ENCODE data around the gene PPDPF. TPM values are rescaled to one million over a fixed set of nuclear protein-coding genes. Genes with fewer than 3 reads are reported as not detected.

PPDPF gene
- total RNA-seq, 1 donor from 2014 or later = 49.8 TPM

GRCh38 chr20:63538204-63539091, 17.9 kb downstream of the PPDPF start:
- DNase-seq (ENCODE audit: low read depth) = no peak

- no peak for DNase-seq (ENCODE audit: low read depth)
Measured at GRCh38 chr20:63539092-63539430, 18.5 kb downstream of the PPDPF start.

- no peak for DNase-seq (ENCODE audit: low read depth)
Measured at GRCh38 chr20:63539441-63540370, 19.1 kb downstream of the PPDPF start.

- no peak for DNase-seq (ENCODE audit: low read depth)
Measured at GRCh38 chr20:63540417-63541186, 20.0 kb downstream of the PPDPF start.

GRCh38 chr20:63541371-63541770, 20.8 kb downstream of the PPDPF start:
- DNase-seq (ENCODE audit: low read depth) = no peak

DNA sequence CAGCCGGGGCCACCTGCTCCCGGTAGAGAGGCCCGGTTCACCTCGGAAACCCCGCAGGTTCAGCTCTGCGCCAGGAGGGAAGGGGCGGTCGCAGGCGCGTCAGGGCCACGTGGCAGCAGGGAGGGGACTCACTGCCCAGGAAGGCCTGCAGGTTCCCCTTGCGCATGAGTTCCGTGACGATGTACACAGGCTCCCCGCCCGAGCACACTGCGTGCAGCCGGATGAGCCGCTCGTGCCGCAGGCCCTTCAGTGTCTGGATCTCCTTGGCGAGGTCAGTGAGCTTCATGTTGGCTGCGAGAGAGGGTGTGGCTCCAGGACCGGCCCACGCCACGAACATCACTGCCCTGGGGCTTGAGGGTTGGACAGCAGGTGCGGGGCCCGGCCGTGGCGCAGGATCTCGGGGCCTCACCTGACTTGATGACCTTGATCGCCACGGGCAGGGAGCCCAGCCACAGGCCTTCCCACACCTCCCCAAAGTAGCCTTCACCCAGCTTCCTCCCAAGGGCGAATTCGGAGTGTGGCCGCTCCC, 21.5 kb downstream of the PPDPF start:
- no peak for DNase-seq (ENCODE audit: low read depth)

- DNase-seq (ENCODE audit: low read depth) = no peak
Measured at GRCh38 chr20:63542696-63543095, 22.1 kb downstream of the PPDPF start.

- no peak for DNase-seq (ENCODE audit: low read depth)
Measured at GRCh38 chr20:63543131-63543530, 22.6 kb downstream of the PPDPF start.

DNA sequence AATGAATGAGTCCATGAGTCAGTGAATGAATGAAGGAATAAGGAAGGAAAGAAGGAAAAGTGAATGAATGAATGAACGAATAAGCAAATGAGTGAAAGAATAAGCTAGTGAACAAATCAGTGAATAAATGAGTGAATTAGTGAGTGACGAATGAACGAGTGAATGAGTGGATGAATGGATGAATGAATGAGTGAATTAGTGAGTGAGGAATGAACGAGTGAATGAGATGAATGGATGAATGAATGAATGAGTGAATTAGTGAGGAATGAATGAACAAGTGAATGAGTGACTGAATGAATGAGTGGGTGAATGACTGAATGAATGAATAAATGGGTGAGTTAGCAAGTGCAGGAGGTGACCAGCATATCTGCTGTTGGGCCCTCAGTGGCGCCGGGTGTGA, 23.2 kb downstream of the PPDPF start:
- DNase-seq (ENCODE audit: low read depth) = no peak

GRCh38 chr20:63544241-63544957, 23.8 kb downstream of the PPDPF start:
- no peak for DNase-seq (ENCODE audit: low read depth)

DNA sequence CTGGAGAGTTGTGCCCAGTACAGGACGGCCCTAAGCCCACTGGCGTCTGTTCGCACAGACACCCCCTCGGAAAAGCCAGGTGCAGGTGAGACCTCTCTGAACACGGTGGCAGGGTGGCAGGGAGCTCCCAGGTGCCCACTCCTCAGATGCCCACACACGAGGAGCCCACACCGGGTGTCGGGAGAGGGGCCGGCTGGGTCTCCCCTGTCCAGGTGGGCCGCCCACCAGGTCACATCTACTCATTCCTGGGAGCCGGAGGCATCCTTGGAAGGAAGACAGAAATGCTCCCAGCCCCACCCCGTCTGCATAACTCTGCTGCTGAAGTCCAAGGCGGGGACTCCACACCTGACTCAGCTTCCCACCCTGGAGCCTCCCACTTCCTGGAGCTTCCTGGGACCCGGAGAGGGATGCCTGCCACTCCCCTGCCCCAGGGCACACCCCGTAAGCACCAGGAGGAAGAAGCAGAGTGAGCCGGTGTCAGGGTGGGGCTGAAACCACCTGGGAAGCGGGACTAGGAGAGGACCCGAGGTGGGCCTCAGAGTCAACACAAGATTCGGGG, 24.5 kb downstream of the PPDPF start:
- peak; percentile 33 for DNase-seq (ENCODE audit: low read depth)

DNA sequence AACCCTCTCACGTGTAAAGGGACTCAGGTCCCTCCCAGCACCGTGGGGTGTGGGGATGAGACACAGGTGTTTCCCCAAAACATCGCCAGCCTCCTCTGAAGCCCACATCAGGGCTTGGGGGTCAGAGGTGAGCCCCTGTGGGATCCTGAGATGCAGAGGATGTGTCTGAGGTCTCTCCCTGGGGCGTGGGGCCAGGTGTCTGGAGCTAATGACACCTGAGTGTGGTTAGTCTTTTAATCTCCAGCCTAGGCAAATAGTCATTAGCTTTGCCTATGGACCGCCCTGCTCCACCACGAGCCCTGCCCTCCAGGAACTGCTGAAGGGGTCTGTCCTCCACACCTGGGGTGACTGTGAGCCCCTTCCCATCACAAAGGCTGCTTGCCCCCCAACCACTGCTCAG, 25.2 kb downstream of the PPDPF start:
- no peak for DNase-seq (ENCODE audit: low read depth)

DNA sequence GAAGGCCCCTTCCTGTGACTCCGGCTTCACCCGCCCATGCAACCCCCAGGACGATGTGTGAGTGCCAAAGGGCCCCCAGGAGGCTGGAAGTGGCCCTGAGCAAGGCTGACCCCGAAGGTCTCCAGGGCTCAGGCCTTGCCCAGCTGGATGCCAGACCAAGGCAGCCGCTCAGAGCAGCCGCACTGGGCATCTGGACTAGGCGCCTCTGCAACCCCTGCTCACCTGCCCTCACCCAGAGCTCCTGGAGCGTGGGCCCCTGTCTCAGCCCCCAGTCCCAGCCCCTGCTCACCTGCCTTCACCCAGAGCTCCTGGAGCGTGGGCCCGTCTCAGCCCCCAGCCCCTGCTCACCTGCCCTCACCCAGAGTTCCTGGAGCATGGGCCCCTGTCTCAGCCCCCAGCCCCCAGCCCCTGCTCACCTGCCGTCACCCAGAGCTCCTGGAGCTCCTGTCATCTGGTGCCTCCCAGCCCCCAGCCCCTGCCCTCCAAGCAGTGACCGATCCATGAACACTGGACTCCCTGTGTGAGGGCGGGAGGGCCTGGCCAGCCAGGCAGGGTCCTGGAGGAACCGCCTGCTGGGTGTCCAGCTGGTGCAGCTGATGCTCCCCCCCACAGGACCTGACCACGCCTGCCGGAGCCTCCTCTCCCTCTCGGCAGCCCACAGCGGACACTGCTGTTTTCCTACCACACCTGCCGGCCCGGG, 25.8 kb downstream of the PPDPF start:
- no peak for DNase-seq (ENCODE audit: low read depth)

DNA sequence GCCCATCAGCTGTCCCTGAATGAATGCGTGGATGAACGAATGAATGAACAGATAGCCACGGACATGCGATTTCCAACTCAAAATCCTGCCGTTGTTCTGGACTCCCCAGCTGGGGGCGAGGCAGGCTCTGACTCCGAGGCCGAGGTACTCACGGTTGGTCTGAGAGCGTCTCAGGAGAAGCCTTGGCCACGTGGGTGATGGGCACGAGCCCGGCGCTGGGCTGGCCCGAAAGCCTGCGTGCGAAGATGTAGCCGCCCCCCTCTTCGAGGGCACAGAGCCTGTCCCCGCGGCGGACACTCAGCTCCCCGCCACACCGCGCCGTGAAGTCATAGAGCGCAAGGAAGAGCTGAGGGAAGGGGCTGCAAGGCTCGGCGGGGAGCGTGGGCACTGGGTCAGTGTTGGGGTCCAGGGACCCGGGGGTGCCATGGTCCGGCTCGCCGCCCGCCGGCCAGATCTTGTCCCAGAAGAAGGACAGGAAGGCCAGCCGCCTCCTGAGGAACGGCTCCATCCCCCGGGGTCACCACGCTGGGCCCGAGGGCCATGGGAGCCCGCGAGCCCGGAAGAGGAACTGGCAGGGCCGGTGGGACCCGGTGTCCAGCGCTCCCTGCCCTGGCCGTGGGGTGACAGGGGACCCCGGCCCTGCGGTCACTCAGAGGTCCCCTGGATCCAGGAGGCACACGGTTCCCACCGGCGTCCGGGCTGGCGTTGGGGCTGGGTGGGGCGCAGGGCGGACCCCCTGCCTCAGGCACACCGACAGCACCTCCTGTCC, 26.6 kb downstream of the PPDPF start:
- no peak for DNase-seq (ENCODE audit: low read depth)

DNA sequence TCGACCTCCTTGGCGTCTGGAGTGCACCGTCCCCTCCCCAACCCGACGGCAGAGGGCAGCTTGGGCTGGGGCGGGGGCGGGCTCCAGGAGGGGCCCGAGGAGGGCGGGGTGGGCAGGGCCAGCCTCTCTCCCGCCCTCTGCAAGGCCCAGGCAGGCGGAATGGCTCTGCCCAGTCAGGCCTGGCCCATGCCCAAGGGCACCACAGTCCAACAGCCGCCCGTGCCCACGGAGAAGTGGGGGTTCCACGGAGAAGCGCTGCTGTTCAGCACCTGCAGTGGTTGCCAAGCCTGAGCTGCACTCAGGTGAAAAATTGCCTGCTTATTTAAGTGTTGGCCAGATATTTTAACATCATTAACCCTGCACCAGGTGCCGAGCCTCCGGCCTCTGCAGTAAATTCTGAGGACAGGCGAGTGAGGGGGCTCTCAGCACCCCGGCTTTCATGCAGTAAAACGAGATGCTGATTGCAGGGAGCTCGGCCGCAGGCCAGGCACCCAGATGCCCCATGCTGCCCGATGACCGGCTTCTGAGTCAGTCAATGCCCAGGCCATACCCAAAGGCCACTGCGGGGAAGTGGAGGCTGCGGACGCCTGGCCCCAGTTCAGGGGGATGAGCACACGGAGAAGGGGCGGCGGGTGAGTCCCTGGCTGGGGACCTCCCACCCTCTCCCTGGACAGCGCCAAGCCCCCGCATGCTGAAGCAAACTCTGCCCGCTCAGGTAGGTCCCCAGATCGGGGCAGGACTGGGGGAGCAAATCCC, 27.3 kb downstream of the PPDPF start, which contains the start of gene SRMS:
TSS of gene SRMS (minus strand) at position 25 of the 756 bp plus-strand sequence. CDS start 286 bp downstream, outside the sequence.
- DNase-seq (ENCODE audit: low read depth) = no peak

GRCh38 chr20:63548542-63548941, 28.0 kb downstream of the PPDPF start:
- no peak for DNase-seq (ENCODE audit: low read depth)

GRCh38 chr20:63549019-63549418, 28.5 kb downstream of the PPDPF start:
- no peak for DNase-seq (ENCODE audit: low read depth)

- no peak for DNase-seq (ENCODE audit: low read depth)
Measured at GRCh38 chr20:63549679-63550282, 29.2 kb downstream of the PPDPF start.
